GM12875 (cell line): ENCODE data around the gene LDLRAD2.
"Not testable (repeated sequence)": the region's sequence is repeated elsewhere in the genome, so short reads cannot be mapped to it uniquely, and the experiment has no call there.

Experiments
- H3K4me3 ChIP-seq: one replicate; pipeline ENCODE4 v1.5.1; 2011; ENCODE audit warnings: low read depth, low read length, control low read depth
- TF ChIP-seq, protein P1 (sequence below): IDR thresholded peaks from 2 replicates; pipeline ENCODE4 v1.5.1; 2011; ENCODE audit warnings: low read depth, mild to moderate bottlenecking, control low read depth, inconsistent platforms, low read length, moderate library complexity, borderline replicate concordance; ENCODE audit not compliant: insufficient read depth

Gene LDLRAD2

DNA sequence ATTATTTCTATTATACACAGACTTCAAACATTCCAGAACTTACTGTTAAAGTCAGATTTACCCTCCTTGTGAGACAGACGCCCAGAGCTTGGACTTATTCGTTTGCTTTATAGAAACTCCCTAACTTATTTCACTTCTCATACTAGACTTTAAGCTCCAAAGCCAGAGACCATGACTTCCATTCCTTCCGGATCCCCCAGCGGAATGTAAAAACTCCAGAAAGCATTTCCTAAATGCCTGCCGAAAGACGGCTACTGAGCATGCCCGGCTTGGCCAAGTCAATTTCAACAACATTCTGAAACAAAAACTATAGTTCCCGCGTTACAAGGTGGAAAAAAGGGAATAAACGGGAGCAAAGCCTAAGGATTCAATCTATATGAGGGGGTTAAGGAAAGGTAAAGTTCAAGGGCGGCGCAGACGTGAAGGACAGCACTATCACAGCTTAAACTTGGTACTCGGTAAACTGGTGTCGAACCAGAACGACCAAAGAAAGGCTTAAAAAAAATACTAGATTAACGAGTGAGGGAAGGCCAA lies 30.2 kb upstream of the LDLRAD2 start:
- TF ChIP-seq, protein P1, sequence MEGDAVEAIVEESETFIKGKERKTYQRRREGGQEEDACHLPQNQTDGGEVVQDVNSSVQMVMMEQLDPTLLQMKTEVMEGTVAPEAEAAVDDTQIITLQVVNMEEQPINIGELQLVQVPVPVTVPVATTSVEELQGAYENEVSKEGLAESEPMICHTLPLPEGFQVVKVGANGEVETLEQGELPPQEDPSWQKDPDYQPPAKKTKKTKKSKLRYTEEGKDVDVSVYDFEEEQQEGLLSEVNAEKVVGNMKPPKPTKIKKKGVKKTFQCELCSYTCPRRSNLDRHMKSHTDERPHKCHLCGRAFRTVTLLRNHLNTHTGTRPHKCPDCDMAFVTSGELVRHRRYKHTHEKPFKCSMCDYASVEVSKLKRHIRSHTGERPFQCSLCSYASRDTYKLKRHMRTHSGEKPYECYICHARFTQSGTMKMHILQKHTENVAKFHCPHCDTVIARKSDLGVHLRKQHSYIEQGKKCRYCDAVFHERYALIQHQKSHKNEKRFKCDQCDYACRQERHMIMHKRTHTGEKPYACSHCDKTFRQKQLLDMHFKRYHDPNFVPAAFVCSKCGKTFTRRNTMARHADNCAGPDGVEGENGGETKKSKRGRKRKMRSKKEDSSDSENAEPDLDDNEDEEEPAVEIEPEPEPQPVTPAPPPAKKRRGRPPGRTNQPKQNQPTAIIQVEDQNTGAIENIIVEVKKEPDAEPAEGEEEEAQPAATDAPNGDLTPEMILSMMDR = no peak
- H3K4me3 ChIP-seq = peak overlapping the region; percentile 97

DNA sequence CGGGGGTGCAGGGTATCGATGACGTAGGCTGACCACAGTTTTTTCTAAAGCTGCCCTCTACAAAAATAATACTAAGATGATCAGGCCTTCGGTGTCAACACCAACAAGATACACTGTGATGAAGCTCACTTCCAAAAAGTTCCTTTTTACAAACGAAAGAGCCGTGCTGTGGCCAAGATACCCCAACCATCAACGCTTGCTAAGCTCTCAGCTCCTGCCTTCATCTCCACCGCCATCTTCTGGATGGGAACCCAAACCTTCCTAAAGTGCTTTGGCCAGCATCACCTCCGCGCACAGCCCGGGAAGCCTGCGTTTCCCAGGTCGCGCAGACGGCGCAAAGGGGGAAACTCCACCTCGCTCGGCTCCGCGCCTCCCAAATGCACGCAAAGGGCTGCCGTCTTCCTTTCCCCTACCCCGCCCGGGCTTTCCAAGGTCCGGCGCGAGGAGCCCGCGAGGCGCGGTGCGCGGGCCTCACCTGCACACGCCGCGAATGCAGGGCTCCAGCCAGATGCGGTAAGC lies 29.7 kb upstream of the LDLRAD2 start:
- TF ChIP-seq, protein P1 = no peak
- peak overlapping the region; percentile 97 for H3K4me3 ChIP-seq

DNA sequence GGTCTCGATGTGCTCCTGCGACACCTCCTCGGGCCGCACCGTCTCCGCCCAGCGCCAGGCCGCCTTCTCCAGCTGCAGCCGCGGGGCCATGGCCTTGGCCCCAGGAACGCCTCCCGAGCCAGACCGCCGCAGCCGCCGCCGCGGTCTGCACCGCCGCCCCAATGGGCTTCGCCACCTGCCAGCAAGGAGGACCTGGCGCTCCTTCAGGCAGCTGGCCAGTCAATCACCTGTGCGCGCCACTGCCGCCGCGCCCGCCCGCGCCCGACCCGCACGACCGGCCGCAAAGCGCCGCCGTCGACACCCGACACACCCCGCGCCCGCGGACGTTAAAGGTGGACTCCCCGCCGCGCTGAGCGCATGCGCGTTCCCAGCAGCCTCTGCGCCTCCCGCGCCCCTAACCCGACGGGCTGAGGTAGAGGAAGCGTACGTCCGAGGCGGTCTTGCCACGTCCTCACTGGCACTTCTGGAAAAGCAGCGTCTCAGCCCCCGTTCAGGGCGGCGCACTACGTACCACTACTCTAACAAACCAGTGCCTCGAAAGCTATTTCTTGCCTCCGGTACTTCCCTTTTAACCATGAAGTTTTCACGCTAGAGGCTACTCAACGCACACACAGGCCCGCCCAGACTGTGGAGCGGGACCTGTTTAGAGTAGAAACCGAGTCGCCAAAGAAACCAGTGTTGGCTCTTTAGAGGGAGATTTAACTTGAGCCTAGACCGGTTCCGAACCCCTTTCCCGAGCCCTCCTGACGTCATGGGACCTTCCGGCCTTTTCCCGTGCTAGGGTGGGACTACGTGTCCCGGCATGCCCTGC lies 29.0 kb upstream of the LDLRAD2 start, which contains the start of gene USP48:
TSS of gene USP48 (minus strand) at position 282 of the 811 bp plus-strand sequence. CDS start at position 90, 192 bp downstream.
- TF ChIP-seq, protein P1 = no peak
- peak within 1 kb of the TSS; percentile 97 for H3K4me3 ChIP-seq

DNA sequence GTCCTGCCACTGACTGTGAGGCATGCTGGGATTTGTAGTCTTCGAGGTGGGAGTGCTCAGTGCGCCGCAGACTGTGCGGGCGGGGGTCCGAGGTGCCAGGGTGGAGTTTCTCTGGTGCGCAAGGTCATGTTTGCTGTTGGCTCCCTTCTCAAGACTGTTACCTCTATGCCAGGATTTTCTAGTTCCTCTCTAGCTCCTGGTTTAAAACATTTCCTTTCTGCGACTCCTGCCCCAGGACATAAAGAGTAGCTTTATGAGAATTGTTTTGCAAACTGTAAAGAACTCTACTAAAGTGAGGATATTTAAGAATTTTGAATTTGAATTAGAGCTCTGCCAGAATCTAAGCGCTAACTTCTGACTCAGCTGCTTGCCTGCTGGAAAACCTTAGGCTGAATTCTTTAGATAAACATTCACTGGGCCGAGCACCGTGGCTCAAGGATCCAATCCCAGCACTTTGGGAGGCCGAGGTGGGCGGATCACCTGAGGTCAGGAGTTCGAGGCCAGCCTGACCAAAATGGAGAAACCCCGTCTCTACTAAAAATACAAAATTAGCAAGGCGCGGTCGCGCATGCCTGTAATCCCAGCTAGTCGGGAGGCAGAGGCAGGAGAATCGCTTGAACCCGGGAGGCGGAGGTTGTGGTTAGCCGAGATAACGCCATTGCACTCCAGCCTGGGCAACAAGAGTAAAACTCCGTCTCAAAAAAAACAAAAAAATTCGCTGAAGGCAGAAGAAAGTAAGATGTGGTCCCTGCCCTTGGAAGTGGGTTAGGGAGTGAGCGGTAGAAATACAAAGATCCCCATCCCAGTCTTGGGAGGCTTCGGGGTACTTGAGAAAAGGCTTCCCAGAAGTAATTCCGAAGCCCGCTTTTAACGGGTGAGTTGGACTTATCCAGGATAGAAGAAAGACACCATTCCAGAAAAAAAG lies 28.1 kb upstream of the LDLRAD2 start:
- TF ChIP-seq, protein P1 = no peak
- peak overlapping the region; percentile 97 for H3K4me3 ChIP-seq

DNA sequence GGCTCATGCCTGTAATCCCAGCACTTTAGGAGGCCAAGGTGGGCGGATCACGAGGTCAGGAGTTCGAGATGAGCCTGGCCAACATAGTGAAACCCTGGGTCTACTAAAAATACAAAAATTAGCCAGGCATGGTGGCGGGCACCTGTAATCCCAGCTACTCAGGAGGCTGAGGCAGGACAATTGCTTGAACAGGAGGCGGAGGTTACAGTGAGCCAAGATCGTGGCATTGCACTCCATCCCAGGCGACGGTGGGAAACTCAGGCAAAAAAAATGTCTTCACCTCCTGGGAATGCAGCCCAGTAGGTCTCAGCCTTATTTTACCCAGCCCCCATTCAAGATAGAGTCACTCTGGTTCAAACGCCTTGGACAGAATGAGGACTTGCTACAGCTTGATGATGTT lies 26.3 kb upstream of the LDLRAD2 start:
- H3K4me3 ChIP-seq = not testable (repeated sequence)

DNA sequence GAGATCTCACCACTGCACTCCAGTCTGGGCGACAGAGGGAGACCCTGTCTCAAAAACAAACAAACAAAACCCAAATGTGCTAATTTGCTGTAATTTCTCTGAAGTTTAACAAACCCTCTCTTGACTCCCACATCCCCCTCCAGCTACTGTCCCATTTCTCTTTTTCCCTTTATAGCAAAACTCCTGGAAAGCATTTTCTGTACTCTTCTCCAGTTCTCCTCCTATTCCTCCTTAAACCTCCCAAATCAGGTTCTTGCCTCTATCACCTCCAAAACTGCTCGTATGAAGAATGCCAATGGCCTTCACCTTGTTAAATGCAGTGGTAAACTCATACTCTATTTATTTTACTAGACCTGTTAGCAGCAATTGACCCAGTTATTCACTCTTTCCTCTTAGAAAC lies 25.4 kb upstream of the LDLRAD2 start:
- H3K4me3 ChIP-seq = no peak overlapping the region
- TF ChIP-seq, protein P1 = no peak

DNA sequence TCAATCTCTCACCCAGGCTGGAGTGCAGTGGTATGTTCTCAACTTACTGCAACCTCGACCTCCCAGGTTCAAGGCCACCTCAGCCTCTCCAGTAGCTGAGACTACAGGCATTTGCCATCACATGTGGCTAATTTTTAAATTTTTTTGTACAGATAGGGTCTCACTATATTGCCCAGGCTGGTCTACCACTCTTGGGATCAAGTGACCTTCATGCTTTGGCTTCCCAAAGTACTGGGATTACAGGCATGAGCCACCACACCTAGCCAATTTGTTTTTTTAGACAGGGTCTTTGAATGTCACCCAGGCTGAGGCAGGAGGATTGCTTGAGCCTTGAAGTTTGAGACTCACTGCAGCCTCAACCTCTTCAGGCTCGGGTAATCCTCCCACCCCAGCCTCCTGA lies 19.0 kb upstream of the LDLRAD2 start:
- H3K4me3 ChIP-seq = no peak overlapping the region
- TF ChIP-seq, protein P1 = no peak
